ENCODE data around the gene FAM111B. TPM values are rescaled to one million over a fixed set of nuclear protein-coding genes. Genes with fewer than 3 reads are reported as not detected.

FAM111B gene
- total and polyA plus RNA-seq, 4 donors, result 0.08 to 2.6 (median 1.4) TPM

GRCh38 chr11:59176330-59176729 lies 69.3 kb downstream of the FAM111B start:
- peaks cover 10 to 52% (median 32%) of the 10 kb centered on the region in 4 donors for H3K4me1 ChIP-seq (ENCODE audit: control insufficient read depth in 4 of 4, insufficient read depth in 4 of 4, low read length in 3 of 4)
- peak; percentile 87 to 91 for TF ChIP-seq HNF4A (conservative IDR thresholded peaks at IDR 0.05)
- TF ChIP-seq, protein P1, sequence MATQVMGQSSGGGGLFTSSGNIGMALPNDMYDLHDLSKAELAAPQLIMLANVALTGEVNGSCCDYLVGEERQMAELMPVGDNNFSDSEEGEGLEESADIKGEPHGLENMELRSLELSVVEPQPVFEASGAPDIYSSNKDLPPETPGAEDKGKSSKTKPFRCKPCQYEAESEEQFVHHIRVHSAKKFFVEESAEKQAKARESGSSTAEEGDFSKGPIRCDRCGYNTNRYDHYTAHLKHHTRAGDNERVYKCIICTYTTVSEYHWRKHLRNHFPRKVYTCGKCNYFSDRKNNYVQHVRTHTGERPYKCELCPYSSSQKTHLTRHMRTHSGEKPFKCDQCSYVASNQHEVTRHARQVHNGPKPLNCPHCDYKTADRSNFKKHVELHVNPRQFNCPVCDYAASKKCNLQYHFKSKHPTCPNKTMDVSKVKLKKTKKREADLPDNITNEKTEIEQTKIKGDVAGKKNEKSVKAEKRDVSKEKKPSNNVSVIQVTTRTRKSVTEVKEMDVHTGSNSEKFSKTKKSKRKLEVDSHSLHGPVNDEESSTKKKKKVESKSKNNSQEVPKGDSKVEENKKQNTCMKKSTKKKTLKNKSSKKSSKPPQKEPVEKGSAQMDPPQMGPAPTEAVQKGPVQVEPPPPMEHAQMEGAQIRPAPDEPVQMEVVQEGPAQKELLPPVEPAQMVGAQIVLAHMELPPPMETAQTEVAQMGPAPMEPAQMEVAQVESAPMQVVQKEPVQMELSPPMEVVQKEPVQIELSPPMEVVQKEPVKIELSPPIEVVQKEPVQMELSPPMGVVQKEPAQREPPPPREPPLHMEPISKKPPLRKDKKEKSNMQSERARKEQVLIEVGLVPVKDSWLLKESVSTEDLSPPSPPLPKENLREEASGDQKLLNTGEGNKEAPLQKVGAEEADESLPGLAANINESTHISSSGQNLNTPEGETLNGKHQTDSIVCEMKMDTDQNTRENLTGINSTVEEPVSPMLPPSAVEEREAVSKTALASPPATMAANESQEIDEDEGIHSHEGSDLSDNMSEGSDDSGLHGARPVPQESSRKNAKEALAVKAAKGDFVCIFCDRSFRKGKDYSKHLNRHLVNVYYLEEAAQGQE (IDR thresholded peaks at IDR 0.05), result peak; percentile 15
- peak; percentile 57 for TF ChIP-seq ATF3 (IDR thresholded peaks at IDR 0.05)
- TF ChIP-seq CTCF (IDR thresholded peaks at IDR 0.05; ENCODE audit: low read depth, low read length, missing input control), result no peak
- no peak for TF ChIP-seq TAF1 (conservative IDR thresholded peaks at IDR 0.05)
- peak; percentile 75 to 77 for TF ChIP-seq JUND (IDR thresholded peaks at IDR 0.05)
- peak in 1 of 2 donors; percentile 14 for TF ChIP-seq RAD21 (IDR thresholded peaks at IDR 0.05)
- TF ChIP-seq, protein P2, sequence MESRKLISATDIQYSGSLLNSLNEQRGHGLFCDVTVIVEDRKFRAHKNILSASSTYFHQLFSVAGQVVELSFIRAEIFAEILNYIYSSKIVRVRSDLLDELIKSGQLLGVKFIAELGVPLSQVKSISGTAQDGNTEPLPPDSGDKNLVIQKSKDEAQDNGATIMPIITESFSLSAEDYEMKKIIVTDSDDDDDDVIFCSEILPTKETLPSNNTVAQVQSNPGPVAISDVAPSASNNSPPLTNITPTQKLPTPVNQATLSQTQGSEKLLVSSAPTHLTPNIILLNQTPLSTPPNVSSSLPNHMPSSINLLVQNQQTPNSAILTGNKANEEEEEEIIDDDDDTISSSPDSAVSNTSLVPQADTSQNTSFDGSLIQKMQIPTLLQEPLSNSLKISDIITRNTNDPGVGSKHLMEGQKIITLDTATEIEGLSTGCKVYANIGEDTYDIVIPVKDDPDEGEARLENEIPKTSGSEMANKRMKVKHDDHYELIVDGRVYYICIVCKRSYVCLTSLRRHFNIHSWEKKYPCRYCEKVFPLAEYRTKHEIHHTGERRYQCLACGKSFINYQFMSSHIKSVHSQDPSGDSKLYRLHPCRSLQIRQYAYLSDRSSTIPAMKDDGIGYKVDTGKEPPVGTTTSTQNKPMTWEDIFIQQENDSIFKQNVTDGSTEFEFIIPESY (IDR thresholded peaks at IDR 0.05), result peak; percentile 63
- peak; percentile 71 for TF ChIP-seq FOXA2 (IDR thresholded peaks at IDR 0.05)
- TF ChIP-seq SP1 (IDR thresholded peaks at IDR 0.05), result peak; percentile 84
- TF ChIP-seq NR2F2 (IDR thresholded peaks at IDR 0.05), result peak; percentile 20
- peak; percentile 24 to 46 for TF ChIP-seq EGR1 (IDR thresholded peaks at IDR 0.05; ENCODE audit: low read depth in 2 of 2)
- TF ChIP-seq GABPA (IDR thresholded peaks at IDR 0.05 in 1 of 2, conservative IDR thresholded peaks at IDR 0.05 in 1 of 2), result no peak
- TF ChIP-seq, protein P3, sequence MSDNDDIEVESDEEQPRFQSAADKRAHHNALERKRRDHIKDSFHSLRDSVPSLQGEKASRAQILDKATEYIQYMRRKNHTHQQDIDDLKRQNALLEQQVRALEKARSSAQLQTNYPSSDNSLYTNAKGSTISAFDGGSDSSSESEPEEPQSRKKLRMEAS (IDR thresholded peaks at IDR 0.05), result peak; percentile 64
- TF ChIP-seq RXRA (IDR thresholded peaks at IDR 0.05), result peak; percentile 63 to 83
- peak; percentile 66 for TF ChIP-seq HNF4G (IDR thresholded peaks at IDR 0.05)
- TF ChIP-seq YY1 (IDR thresholded peaks at IDR 0.05), result peak; percentile 82
- TF ChIP-seq FOXA1 (IDR thresholded peaks at IDR 0.05), result peak; percentile 30
- H3K27ac ChIP-seq (ENCODE audit: low read depth in 1 of 2, low read length in 2 of 2), result peak overlapping the region; percentile 90 to 91
- no peaks in the 10 kb centered on the region for H3K27me3 ChIP-seq (ENCODE audit: control insufficient read depth in 4 of 4, insufficient read depth in 4 of 4, low read length in 3 of 4)
- H3K9ac ChIP-seq (ENCODE audit: low read depth in 1 of 2, low read length in 2 of 2), result no peak overlapping the region
- DNase-seq (ENCODE audit: low spot score), result no peak
- WGBS, result 41% methylated on average over 7 of the region's 7 CpGs
- H3K9me3 ChIP-seq (ENCODE audit: control insufficient read depth in 4 of 4, low read length in 3 of 4), result peaks cover 0 to 3% (median 0%) of the 10 kb centered on the region in 4 donors
- no peak overlapping the region for H3K4me3 ChIP-seq (ENCODE audit: low read depth in 1 of 3, low read length in 3 of 3)
- H3K36me3 ChIP-seq (ENCODE audit: control insufficient read depth in 4 of 4, insufficient read depth in 3 of 4, low read depth in 1 of 4, low read length in 3 of 4), result peaks cover 0 to 5% (median under 1%) of the 10 kb centered on the region in 4 donors

Other genes starting within 250 kb of the FAM111B start
- 100 to 1,000 TPM in 1 of 2 donors, 10 to 100 TPM in 1; 64.9 to 622 TPM for gene GLYATL1, start 167.7 kb upstream of the FAM111B start, total RNA-seq
- gene GLYATL1, start 167.7 kb upstream of the FAM111B start, polyA plus RNA-seq, result 100 to 1,000 TPM; 246 to 248 TPM
- not detected for gene GLYATL1B, start 20.9 kb upstream of the FAM111B start, total RNA-seq
- not detected for gene GLYATL1B, start 20.9 kb upstream of the FAM111B start, polyA plus RNA-seq
- 10 to 100 TPM; 20.9 to 27.0 TPM for gene FAM111A, start 35.6 kb downstream of the FAM111B start, total RNA-seq
- gene FAM111A, start 35.6 kb downstream of the FAM111B start, polyA plus RNA-seq, result 1 to 10 TPM; 5.9 to 7.6 TPM
- 10 to 100 TPM; 10.6 to 21.4 TPM for gene DTX4, start 64.9 kb downstream of the FAM111B start, total RNA-seq
- 10 to 100 TPM in 1 of 2 donors, 1 to 10 TPM in 1; 7.5 to 17.9 TPM for gene DTX4, start 64.9 kb downstream of the FAM111B start, polyA plus RNA-seq
- gene MPEG1, start 105.7 kb downstream of the FAM111B start, total RNA-seq, result 10 to 100 TPM; 21.1 to 27.2 TPM
- 10 to 100 TPM in 1 of 2 donors, 1 to 10 TPM in 1; 3.2 to 12.8 TPM for gene MPEG1, start 105.7 kb downstream of the FAM111B start, polyA plus RNA-seq

Measured in liver (tissue), 9 donors.